CMK (cell line): ENCODE measurements around the gene HINT2.

Source experiments
- DNase-seq: peaks from one replicate; pipeline ENCODE4 v3.0.0-alpha.2; 2010; ENCODE audit warnings: low read depth

The HINT2 gene

GRCh38 chr9:35814841-35815543 is at the start of gene HINT2:
TSS of gene HINT2 (minus strand) at chr9:35815042. CDS start at chr9:35814979, 63 bp downstream.
- peak; percentile 94 for DNase-seq

GRCh38 chr9:35863583-35863982 is 48.7 kb upstream of the HINT2 start:
- no peak for DNase-seq

DNA sequence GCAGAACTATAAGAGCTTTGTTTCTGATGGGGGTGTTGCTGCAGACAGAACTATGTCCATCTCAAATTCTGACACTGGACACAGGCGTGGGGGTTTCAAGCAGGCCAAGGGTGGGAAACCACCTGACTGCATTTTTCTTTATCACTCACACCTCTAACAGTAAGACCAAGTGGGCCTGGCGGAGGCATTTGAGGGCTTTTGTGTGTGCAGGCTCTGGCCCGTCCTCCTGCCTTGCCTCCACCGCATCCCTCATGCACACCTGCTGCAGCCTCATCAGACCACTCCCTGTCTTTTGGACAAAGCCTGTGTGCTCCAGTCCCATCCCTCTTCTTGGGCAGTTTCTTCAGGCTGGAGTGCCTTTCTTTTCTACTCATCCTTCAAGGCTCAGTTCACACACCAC is 47.5 kb upstream of the HINT2 start:
- no peak for DNase-seq

GRCh38 chr9:35861161-35861897 is 46.5 kb upstream of the HINT2 start:
- DNase-seq, result no peak

DNA sequence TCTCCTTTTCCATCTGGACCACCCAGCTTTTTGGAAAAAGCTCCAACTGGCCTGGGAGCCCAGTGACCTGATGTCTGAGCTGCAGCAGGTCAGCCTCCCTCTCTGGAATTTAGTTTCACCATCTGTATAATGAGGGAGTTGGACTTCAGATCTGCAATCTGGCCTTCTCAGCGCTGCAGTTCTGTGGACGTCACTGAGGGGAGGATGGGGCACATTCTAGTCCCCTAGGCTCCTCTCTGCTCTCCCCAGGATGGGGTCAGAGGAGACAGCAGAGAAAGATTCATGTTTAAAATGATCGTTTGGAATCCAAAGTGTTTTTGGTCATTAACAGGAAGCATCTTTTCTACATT is 45.1 kb upstream of the HINT2 start:
- no peak for DNase-seq

DNA sequence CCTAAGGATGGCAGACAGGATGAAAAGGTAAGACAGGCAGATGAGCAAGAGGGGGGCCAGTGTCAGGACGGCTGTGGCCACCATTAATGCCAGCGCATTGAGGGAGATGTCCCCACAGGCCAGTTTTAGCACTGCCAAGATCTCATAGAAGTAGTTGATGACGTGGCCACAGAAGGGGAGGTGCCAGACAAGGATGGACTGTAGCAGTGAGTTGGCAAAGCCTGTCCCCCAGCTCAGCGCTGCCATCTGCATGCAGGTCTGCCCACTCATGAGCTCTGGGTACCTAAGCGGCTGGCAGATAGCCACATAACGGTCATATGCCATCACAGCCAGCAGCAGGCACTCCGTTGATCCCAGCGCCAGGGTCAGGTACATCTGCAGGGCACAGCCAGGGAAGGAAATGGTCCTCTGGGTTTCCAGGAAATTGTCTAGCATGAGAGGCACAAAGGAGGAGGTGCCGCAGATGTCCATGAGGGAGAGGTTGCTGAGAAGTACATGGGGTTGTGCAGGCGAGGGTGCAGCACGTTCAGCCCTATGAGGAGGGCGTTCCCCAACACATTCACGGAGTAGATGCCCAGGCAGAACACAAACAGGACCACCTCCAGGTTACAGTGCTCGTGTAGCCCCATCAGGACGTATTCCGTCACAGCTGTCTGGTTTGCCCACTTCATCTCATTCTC is 44.6 kb upstream of the HINT2 start:
- no peak for DNase-seq

DNA sequence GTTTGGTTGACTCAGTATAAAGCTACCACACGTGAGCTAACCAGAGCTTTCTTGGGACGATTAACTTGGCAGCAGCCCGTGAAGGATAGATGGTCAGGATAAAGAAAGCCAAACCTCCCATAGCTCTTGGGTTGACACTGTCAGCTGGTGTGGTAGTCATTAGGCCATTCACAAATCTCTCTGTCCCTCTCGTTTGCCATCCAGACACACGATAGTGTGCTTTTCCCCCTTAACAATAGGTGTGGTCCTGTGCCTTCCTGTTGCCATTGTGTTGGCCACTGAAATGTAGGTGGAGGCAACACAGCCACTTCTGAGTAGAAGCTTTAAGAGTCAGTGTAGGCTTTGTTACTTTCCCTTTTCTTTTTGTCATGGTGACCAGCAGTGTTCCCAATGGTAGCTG is 43.6 kb upstream of the HINT2 start:
- no peak for DNase-seq

DNA sequence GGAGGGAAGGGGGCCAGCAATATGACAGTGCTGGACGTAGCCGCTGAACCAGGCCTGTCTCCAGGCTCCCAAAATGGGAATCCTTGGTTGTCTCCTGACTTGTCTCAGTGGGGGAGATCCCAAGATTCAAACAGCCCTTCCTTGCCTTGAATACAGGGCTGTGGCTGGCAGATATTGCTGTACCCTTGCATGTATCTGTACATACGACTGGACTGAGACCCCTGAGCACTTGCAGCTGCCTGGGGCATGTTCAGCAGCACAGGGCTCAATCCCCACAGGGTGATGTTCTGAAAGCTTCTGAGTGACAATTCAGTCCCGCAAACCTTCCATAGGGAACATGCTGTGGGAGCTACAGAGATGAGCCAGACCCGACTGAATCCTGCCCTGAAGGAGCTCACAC is 42.0 kb upstream of the HINT2 start:
- no peak for DNase-seq

DNA sequence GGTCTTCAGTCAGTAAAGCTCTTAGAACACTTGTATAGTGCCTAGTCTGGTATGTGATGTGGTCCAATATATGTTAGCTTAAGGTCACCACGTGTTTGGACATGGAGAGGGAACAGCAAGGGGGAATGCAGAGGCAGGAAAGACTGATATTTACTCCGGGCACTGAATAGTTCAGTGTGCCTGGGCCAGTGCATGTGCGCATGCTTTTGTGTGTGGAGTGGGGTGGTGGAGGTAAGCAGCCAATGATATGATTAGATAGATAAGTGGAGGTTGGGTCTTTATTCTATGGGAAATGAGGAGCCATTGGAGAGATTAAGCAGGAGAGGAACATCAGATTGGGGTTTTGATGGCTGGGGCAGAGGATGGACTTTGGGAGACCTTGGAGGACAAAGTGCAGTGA is 41.4 kb upstream of the HINT2 start:
- DNase-seq, result no peak

GRCh38 chr9:35854091-35854762 is 39.4 kb upstream of the HINT2 start:
- no peak for DNase-seq

DNA sequence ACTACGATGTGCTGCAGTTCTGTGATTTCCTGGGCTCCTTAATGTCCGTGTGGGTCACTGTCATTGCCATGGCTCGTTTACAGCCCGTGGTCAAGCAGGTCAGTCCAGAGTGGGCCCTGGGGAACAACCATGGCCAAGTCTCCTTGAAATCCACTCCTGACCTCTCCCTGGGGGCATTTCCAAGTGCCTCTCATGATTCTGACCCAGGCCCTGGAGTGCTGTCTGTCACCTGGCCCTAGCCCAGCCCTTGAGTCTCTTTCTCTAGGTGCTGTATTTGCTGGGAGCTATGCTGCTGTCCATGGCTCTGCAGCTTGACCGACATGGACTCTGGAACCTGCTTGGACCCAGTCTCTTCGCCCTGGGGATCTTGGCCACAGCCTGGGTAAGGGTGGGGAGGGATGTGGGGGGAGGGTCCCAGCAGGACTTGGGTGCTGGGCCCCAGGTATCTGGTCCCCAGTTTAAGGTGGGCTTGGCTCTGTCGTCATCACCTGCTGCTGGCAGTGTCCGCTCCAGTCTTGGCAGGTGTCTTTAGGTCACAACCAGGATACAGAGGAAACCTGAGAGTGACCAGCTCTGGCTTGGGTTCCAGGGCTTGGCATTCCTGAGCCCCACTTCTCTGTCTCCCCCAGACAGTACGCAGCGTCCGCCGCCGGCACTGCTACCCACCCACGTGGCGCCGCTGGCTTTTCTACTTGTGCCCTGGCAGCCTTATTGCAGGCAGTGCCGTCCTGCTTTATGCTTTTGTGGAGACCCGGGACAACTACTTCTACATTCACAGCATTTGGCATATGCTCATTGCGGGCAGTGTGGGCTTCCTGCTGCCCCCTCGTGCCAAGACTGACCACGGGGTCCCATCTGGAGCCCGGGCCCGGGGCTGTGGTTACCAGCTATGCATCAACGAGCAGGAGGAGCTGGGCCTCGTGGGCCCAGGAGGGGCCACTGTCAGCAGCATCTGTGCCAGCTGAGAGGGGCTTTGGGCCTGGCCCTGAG is 38.3 kb upstream of the HINT2 start:
- no peak for DNase-seq

- no peak for DNase-seq
These were observed 37.5 kb upstream of the HINT2 start for GRCh38 chr9:35852267-35852815.

GRCh38 chr9:35847792-35848572 is 33.1 kb upstream of the HINT2 start:
- no peak for DNase-seq

GRCh38 chr9:35845824-35846771 is 31.3 kb upstream of the HINT2 start:
- no peak for DNase-seq

- no peak for DNase-seq
These were observed 29.9 kb upstream of the HINT2 start for GRCh38 chr9:35844628-35845270.

DNA sequence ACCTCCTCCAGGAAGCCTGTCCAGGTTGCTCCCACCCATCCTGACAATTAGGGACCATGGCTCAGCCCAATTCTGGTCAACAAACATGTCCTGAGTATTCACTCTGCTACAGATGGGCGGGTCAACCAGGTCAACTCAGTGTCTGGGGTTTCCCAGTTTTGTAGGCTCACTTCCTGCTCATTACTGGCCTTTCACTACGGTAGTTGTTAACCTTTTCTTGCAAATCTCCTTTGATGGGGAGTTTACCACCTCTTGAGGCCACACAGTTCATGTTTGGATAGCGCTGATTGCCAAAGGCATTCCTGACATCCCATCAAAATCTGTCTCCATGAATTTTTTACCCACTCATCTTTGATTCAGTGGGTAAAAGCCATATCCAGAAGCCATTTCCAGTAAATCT is 28.0 kb upstream of the HINT2 start:
- DNase-seq, result no peak

GRCh38 chr9:35842020-35842745 is 27.3 kb upstream of the HINT2 start:
- DNase-seq, result no peak

- DNase-seq, result no peak
These were observed 26.7 kb upstream of the HINT2 start for GRCh38 chr9:35841645-35841900.
